Muscle of arm (tissue), 14 donors: ENCODE data around the gene PLD2. TPM values are rescaled to one million over a fixed set of nuclear protein-coding genes. Genes with fewer than 3 reads are reported as not detected.

Source experiments
- DNase-seq: peaks from one replicate; pipeline ENCODE4 v3.0.0-alpha.2; 2013
- long read RNA-seq, 11 donors: transcript quantifications; one replicate each; lab custom pipeline, GENCODE V29; 2026
- polyA plus RNA-seq, 12 donors: library from polyadenylated mRNA; unstranded; fragments of 120-200 nt; gene quantifications; one replicate each; pipeline ENCODE4 v1.2.1, GENCODE V29; 2013; ENCODE audit not compliant: insufficient read length in 12 of 12

The PLD2 gene, protein sequence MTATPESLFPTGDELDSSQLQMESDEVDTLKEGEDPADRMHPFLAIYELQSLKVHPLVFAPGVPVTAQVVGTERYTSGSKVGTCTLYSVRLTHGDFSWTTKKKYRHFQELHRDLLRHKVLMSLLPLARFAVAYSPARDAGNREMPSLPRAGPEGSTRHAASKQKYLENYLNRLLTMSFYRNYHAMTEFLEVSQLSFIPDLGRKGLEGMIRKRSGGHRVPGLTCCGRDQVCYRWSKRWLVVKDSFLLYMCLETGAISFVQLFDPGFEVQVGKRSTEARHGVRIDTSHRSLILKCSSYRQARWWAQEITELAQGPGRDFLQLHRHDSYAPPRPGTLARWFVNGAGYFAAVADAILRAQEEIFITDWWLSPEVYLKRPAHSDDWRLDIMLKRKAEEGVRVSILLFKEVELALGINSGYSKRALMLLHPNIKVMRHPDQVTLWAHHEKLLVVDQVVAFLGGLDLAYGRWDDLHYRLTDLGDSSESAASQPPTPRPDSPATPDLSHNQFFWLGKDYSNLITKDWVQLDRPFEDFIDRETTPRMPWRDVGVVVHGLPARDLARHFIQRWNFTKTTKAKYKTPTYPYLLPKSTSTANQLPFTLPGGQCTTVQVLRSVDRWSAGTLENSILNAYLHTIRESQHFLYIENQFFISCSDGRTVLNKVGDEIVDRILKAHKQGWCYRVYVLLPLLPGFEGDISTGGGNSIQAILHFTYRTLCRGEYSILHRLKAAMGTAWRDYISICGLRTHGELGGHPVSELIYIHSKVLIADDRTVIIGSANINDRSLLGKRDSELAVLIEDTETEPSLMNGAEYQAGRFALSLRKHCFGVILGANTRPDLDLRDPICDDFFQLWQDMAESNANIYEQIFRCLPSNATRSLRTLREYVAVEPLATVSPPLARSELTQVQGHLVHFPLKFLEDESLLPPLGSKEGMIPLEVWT
- 10 to 100 TPM in 11 of 12 donors, not detected in 1; 19.6 to 47.2 (median 24.1) TPM for polyA plus RNA-seq
- long read RNA-seq, donor 1, partial matches to known transcripts = 0 of 2 reads
- long read RNA-seq, donor 1, other reads (novel, unspliced or antisense) = 0 of 2 reads
- long read RNA-seq, donor 2, partial matches to known transcripts = 0 of 3 reads
- long read RNA-seq, donor 2, other reads (novel, unspliced or antisense) = 0 of 3 reads
- long read RNA-seq, donor 3, partial matches to known transcripts = 0 of 4 reads
- long read RNA-seq, donor 3, other reads (novel, unspliced or antisense) = 0 of 4 reads
- long read RNA-seq, donor 4, partial matches to known transcripts = 0 of 1 reads
- long read RNA-seq, donor 4, other reads (novel, unspliced or antisense) = 0 of 1 reads
- long read RNA-seq, donor 5, partial matches to known transcripts = 0 of 3 reads
- long read RNA-seq, donor 5, other reads (novel, unspliced or antisense) = 0 of 3 reads
- long read RNA-seq, donor 6, partial matches to known transcripts = 0 of 3 reads
- long read RNA-seq, donor 6, other reads (novel, unspliced or antisense) = 0 of 3 reads
- long read RNA-seq, donor 7, partial matches to known transcripts = 0 of 3 reads
- long read RNA-seq, donor 7, other reads (novel, unspliced or antisense) = 0 of 3 reads
- long read RNA-seq, donor 8, partial matches to known transcripts = 0 of 1 reads
- long read RNA-seq, donor 8, other reads (novel, unspliced or antisense) = 0 of 1 reads
- long read RNA-seq, donor 9 = 0 reads
- long read RNA-seq, donor 10, partial matches to known transcripts = 0 of 1 reads
- long read RNA-seq, donor 10, other reads (novel, unspliced or antisense) = 0 of 1 reads
- long read RNA-seq, donor 11, partial matches to known transcripts = 0 of 2 reads
- long read RNA-seq, donor 11, other reads (novel, unspliced or antisense) = 0 of 2 reads

DNA sequence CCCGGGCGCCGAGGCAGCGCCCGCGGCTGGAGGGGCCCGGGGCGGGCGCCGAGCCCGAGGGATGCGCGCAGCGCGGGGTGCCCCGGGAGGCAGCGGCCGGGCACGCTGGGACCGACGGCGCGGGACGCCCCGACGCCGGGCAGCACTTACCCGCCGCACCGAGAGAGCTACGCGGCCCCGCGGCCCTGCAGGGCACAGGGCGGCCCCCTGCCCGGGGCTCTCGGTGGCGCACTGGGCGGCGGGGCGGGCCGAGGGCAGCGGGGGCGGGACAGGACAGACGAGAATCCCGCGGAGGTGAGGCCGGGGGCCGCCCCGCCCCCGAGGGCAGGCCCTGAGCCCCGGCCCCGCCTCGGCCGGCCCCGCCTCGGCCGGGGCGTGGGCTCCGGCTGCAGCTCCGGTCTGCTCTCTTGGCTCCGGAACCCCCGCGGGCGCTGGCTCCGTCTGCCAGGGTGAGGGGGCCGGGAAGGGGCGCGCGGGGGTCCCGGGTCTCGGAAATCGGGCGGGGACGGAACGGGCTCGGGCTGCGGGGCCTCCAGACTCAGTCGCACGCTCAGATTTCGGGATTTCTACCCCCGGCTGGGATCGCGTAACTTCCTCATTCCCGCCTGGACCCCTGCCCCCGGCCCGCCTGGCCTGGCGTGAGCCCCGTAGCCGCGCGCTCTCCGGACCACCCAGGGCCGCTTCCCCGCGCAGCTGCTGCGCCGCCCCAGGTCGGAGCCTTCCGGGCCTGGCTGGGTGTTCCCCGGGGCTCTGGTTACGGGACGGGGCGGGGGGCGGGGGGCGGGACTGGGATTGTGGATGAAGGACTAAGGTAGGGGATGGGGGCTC, at the start of gene PLD2:
Gene PLD2 (plus strand): TSS at position 376 of the 828 bp plus-strand sequence. CDS start 621 bp downstream, outside the sequence.
- peak; percentile 76 for DNase-seq

DNA sequence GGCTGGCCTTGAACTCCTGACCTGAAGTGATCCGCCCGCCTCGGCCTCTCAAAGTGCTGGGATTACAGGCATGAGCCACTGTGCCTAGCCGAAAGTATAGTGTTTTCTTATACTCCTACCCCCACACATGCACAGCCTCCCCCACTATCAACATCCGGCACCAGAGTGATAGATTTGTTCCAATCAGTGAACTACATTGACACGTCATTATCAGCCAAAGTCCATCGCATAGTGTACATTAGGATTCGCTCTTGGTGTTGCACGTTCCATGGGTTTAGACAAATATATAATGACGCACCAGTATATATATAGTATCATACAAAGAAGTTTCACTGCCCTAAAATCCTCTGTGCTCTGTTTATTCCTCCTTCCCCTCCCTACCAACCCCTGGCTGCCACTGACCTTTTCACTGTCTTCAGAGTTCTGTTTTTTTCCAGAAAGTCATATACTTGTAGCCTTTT, 47.1 kb upstream of the PLD2 start:
- no peak for DNase-seq

DNA sequence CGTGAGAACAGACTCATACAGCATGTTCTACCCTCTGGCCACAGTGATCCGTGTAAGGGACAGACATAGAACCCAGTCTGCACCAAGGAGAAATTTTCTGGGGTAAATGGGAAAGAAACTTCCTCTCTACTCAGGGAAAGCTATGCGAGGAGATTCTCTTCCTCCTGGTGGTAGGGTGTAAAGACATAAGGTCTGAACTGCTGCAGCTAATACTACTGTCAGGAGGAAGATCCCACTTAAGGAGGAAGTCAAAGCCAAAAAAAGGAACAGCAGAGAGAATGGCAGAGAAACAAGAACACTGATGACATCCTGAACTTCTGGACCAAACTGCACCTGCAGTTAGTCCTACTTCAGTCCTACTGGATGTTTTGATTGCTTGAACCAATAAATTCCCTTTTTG, 42.4 kb upstream of the PLD2 start:
- no peak for DNase-seq

DNA sequence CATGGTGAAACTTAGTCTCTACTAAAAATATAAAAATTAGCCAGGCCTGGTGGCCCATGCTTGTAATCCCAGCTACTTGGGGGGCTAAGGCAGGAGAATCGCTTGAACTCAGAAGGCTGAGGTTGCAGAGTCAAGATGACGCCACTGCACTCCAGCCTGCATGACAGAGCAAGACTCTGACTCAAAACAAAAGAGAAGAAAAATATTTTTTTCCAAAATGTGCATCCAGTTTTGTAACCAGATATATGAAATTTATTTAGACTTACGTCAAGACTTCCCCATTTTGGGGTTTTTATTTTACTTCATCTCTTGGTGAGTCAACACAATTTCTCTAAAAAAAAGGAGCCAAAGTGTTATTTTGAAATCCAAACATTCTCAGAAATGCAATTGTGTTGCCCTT, 40.8 kb upstream of the PLD2 start:
- DNase-seq = no peak

DNA sequence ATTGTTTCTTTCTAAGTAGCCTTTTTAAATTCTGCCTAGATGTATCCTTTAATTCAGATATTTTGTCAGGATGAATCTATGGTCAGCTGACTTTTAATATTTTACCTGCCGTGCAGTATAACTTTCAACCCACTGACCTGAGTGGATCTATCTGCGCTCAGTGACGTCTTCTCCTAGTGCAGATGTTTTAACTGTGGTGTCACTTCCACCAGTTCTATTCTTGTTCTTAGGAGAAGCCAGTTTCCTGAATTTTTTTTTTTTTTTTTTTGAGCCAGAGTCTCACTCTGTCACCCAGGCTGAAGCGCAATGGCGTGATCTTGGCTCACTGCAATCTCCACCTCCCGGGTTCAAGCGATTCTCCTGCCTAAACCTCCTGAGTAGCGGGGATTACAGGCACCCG, 40.2 kb upstream of the PLD2 start:
- no peak for DNase-seq

DNA sequence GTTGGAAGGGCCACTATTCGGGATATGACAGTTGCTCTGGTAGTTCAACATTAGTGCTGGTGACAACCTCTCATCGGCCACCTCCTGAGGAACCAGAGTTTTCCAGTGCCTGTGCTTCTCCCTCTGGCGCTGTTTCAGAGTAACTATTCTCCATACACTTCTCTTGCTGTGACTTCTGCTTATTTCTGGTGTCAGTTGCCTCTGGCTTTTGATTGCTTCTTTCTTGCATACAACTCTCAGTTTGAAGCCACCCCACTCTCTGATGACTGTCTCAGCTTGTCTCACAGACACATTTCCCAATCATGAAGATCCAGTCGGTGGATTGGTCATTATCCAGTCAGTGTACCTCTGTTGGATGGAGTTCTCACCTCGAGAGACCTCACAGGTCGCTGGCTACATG, 38.7 kb upstream of the PLD2 start:
- DNase-seq = no peak

DNA sequence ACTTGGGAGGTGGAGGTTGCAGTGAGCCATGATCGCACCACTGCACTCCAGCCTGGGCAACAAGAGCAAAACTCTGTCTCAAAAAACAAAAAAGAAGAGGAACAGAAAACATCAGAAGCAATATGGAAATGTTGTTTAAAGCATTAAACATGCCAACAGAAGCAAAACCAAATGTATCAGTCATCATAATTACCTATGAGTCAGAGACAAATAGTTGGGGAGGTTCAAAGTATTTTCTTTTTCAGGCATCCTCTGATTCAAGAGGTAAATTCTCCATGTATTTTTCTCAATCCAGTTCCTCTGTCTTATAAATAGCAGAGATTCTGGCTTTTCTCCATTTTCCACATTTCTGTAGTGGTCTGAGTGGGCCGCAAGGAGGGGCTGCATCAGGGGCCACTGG, 37.3 kb upstream of the PLD2 start:
- no peak for DNase-seq

GRCh38 chr17:4771519-4772234, 35.3 kb upstream of the PLD2 start, which contains the start of gene TM4SF5:
Gene TM4SF5 (plus strand): TSS chr17:4771886. CDS start chr17:4771923, 37 bp downstream.
- no peak for DNase-seq

GRCh38 chr17:4772235-4772613, 34.7 kb upstream of the PLD2 start:
- no peak for DNase-seq

DNA sequence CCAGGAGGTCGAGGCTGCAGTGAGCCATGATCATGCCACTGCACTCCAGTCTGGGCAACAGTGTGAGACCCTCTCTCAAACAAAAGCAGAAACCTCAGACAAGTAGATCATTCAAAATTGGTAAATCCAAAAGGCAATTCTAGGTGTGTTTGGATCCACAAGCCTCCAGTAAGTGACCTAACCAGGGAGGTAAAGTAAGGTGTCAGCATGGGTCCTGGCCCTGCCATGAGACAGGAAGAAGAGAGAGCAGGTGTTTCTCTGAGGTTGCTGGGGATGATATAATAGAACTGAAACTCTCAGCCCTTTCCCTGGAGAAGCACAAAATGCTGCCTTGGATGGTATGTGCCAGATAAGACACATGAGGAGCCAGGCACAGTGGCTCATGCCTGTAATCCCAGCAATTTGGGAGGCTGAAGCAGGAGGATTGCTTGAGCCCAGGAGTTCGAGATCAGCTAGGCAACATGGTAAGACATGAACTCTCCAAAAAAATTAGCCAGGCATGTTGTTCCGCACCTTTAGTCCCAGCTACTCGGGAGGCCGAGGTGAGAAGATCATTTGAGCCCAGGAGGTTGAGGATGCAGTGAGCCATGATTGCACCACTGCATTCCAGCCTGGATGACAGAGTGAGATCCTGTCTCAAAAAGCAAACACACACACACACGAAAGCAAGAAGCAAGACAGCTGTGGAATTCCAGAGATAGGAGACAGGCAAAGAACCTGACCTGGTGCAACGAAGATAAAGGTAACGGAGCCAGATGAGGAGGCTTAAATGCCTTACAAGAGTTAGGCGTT, 28.8 kb upstream of the PLD2 start:
- DNase-seq = no peak

DNA sequence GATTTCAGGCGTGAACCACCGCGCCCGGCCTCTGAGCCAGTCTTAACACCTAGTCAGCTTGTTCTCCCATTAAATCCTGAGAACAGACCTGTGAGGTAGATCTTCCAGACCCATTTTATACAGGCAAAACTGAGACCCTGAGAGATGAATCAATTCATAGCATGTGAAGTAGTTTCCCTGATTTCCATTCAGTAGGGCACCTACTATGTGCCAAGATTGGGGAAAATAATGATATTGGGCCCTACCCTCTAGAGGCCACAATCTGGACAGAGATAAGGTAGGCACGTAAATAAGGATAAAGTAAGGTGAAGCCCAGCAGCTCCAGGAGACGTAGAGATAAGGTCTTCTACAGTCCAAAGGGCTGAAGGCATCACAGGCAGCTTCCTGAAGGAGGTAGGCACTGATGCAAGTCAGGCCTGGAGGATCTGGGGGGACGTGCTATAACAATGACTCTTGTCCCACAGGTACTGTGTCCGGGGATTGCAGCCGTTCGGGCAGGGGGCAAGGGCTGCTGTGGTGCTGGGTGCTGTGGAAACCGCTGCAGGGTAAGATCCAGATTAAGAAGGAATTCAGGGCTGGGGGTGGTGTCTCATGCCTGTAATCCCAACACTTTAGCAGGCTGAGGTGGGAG, 26.5 kb upstream of the PLD2 start:
- no peak for DNase-seq

GRCh38 chr17:4782652-4783051, 24.3 kb upstream of the PLD2 start:
- no peak for DNase-seq

- no peak for DNase-seq
These were observed 21.4 kb upstream of the PLD2 start for GRCh38 chr17:4785311-4786105.

GRCh38 chr17:4786106-4786511, 20.8 kb upstream of the PLD2 start, which contains the start of gene VMO1:
Gene VMO1 (minus strand): TSS chr17:4786364. CDS start chr17:4786352, 12 bp downstream.
- DNase-seq = no peak

- no peak for DNase-seq
These were observed 20.4 kb upstream of the PLD2 start for GRCh38 chr17:4786516-4786915.

DNA sequence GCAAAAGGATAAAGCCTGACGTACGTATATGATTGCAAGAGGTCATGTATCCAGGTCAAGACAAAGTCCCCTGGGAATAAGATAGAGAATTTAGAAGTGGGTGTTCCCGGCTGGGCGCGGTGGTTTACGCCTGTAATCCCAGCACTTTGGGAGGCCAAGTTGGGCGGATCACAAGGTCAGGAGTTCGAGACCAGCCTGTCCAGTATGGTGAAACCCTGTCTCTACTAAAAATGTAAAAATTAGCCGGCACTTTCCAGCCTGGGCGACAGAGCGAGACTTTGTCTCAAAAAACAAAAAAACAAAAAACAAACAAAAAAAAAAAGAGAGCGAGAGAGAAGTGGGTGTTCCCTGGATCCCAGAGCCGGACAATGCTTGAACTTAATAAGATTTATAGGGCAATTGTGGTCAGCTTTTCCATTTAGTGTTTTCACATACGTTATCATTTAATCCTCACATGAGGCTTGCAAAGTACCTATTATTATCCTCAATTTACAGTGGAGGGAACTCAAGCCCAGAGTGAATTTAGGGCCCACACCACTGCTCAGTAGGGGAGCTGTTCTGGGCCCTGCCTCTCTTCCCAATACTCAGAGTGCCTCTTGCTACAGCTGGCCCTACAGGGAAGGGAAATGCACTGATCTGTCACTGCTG, 18.7 kb upstream of the PLD2 start:
- DNase-seq = no peak
